GM21619 (cell line): ENCODE results near the gene FBN2.
"Not testable (repeated sequence)": the region's sequence is repeated elsewhere in the genome, so short reads cannot be mapped to it uniquely, and the experiment has no call there.

Experiments used
- ATAC-seq: cut with Tn5 transposase; IDR thresholded peaks from one replicate; pipeline ENCODE4 v1.9.1; 2021; ENCODE audit not compliant: unreplicated experiment

Gene FBN2

GRCh38 chr5:128480158-128480557, 57.9 kb downstream of the FBN2 start:
- ATAC-seq = no peak

GRCh38 chr5:128478386-128479368, 59.4 kb downstream of the FBN2 start:
- no peak for ATAC-seq

GRCh38 chr5:128477944-128478343, 60.1 kb downstream of the FBN2 start:
- no peak for ATAC-seq

DNA sequence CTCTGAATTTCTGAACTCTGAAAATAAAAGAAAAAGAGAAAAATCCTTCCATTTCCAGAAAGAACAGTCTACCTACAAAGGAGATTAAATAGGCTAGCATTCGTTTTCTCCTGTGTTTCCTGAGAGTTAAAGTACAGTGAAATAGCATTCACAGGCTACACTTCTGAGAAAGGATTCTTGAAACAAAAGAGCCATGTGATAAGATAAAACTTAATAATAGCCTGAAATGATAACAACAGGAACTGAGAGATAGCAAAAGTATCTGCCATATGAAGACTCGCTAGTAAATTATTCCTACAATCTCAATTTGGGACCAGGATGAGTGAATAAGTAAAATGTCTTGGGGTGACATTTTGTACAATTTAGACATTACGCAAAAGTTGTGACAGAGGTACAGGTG, 62.4 kb downstream of the FBN2 start:
- no peak for ATAC-seq

- ATAC-seq = no peak
These were observed 65.1 kb downstream of the FBN2 start for GRCh38 chr5:128472919-128473318.

GRCh38 chr5:128472036-128472435, 66.0 kb downstream of the FBN2 start:
- ATAC-seq = no peak

DNA sequence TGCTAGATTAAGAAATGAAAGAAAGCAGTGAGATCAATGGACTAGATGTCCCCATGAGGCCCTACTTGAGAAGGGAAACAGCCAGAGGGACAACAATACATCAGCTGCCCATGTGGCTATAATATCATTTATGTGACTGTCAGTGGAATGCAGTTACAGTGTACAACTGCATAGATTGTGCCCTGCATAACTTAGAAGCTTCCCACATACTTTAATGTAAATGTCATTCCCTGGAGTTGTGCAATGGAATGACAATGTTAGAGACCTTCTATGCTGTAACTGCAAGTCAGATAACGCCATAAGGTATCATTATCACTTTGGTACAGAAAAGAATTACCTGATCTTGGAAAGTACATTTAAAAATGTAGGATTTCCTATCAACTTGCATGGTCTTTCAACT, 67.4 kb downstream of the FBN2 start:
- no peak for ATAC-seq

GRCh38 chr5:128469912-128470311, 68.1 kb downstream of the FBN2 start:
- no peak for ATAC-seq

DNA sequence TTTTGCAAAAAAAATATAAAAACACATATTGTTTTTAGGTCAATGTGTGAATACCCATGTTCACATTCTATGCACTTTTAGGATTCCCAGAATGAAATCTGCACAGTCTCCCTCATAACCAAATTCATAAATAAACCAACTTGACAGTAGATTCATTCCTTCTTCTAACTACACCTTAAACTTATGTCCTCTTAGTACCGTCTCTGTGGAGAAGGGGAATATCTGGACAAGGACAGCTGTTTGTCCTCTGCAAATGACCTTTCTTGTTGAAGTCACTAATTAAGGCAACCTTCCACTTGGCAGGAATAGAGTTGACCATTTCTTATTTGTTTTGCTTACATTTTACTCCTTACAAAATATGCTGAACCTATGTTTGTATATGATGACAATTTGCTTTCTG, 71.1 kb downstream of the FBN2 start:
- no peak for ATAC-seq

DNA sequence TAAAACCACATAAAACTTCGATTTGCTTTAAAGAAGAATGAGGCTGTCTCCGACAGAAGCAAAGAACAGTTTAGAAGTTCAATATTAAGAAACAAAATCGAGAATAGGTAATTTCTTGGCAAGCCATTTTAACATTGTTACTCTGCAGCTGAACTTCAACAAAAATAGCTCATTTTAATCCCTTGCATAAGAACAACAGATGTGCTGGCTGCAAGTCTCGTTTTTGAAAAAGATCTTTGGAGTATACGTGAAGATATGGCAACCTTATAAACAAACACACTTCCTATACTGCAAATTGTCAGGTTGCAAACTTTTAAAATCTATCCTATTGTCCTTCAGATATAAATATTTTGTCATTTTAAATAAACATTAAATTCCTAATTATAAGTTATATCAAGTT, 71.5 kb downstream of the FBN2 start:
- ATAC-seq = no peak

DNA sequence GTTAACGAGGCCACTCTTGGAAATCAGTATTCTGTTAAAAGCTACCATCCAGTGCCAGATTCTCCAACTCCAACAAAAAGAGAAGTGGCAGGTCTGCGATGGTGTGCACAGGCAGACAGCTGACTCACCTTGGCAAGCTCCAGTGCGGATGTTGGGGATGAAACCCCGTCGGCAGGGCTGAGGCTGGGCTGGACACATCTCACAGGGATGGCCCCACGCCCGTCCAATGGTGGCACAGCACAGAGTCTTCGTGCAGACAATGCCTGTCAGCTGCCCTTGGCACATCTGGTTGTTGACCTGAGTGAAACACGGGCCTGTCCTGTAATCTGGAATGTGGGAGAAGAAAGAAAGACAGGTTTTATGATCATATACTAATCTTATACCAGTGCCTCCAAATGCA, 73.4 kb downstream of the FBN2 start:
- ATAC-seq = no peak

GRCh38 chr5:128462330-128462729, 75.7 kb downstream of the FBN2 start:
- no peak for ATAC-seq

DNA sequence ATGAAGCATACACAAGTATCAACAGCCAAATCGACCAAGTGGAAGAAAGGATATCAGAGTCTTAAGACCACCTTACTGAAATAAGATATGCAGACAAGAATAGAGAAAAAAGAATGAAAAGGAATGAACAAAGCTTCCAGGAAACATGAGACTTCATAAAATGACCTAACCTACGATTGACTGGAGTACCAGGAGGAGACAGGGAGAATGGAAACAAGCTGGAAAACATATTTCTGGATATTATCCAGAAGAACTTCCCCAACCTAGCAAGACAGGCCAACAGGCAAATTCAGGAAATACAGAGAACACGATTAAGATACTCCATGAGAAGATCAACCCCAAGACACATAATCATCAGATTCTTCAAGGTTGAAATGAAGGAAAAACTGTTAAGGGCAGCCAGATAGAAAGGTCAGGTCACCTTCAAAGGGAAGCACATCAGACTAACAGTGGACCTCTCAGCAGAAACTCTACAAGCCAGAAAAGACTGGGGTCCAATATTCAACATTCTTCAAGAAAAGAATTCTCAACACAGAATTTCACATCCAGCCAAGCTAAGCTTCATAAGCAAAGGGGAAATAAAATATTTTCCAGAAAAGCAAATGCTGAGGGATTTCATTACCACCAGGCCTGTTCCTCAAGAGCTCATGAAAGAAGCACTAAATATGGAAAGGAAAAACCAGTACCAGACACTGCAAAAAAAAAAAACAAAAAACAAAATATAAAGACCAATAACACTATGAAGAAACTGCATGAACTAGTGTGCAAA, 80.7 kb downstream of the FBN2 start:
- not testable (repeated sequence) for ATAC-seq

DNA sequence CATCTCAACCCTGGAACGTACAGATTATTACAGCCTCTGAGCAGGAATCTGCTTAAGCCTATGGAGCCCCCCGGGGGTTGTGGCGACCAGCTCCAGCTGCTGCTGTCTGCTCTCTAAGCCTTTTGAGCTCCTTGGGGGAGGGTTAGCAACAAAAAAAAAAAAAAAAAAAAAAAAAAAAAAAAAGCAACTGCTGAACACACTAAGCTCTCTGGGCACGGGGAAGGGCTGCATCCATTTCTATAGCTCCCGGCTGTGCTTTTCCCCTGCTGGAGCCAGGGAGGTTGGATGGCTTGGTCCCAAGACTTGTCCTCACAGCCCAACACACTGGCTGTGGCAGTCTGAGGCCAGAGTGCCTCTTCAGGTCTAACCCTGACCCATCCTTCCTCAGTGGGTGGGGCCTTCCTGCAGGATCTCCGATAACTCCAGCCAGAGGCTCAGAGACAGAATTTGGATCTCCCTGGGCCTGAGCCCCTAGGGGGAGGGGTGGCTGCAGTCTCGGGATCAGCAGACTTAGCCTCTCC, 82.1 kb downstream of the FBN2 start:
- ATAC-seq = no peak

GRCh38 chr5:128453121-128453520, 84.9 kb downstream of the FBN2 start:
- no peak for ATAC-seq

DNA sequence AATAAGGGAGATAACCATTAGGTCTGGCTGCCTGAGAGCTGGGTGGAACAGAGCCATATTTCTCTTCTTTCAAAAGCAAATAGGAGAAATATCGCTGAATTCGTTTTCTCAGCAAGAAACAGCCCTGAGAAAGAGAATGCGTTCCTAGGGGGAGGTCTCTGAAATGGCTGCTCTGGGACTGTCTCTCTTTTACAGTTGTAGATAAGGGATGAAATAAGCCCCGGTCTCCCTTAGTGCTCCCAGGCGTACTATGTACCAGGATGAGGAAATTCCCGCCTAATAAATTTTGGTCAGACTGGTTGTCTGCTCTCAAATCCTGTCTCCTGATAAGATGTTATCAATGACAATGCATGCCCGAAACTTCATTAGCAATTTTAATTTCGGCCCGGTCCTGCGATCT, 90.8 kb downstream of the FBN2 start:
- not testable (repeated sequence) for ATAC-seq

GRCh38 chr5:128441941-128442350, 96.1 kb downstream of the FBN2 start:
- no peak for ATAC-seq

DNA sequence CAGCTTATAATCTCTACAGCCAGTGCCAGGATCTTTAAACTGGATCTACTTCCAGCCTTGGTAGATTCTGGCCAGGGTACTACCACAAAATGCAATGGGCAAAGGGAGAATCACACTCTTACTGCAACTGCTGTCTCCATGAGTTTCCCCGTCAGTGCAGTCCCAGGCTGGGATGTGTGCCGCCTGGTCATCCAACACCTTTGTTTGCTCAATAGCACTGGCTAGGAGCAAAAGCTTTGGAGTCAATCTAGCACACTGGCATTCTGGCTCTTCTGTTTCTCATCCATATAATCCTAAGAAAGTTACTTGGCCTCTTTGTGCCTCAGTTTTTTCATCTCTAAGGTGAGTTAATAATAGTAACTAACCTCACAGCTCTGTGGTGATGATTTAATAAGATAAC, 96.9 kb downstream of the FBN2 start:
- ATAC-seq = no peak

DNA sequence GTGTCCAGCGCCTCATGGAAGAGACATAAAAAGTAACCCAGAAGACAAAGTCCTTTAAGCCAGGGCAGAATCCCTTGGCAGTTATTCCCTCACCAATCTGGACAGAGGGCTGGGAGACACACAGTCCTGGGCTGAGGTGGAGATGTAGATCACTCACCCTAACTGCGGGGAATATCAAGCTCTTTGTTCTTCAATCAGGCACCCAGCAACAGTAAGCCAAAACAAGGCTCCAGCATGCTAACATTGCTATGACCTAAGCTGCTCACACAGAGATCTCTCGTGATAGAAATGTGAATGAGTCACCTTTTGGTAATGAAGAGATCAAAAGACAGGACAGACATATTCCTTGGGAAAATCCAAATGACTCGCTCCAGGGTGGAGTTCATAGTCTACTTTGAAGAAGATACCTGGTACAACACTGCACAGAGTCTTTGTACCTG, 101.3 kb downstream of the FBN2 start:
- no peak for ATAC-seq

DNA sequence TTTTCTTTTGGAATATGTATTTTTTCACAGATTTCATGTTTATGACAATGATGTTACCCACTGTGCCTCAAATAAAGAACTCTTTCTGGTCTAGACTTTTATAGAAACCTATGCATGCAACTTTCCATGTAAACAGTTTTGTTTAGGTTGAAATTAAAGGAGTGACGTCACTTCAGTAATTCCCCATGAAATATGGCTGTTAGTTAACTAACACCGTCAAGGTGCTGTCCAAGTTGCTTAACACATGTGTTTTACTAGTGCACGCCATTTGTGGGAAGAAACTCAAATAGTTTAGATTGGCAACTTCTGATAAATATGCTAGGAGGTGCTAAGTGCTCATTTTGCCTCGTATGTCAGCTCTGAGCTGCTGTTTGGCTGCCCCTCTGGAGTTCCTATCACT, 102.2 kb downstream of the FBN2 start:
- no peak for ATAC-seq

- ATAC-seq = no peak
These were observed 103.1 kb downstream of the FBN2 start for GRCh38 chr5:128434993-128435392.
